ENCODE results near the gene NTNG1.
A peak's percentile ranks its signal among the peaks of the same experiment; 100 is the strongest.

The NTNG1 gene

DNA sequence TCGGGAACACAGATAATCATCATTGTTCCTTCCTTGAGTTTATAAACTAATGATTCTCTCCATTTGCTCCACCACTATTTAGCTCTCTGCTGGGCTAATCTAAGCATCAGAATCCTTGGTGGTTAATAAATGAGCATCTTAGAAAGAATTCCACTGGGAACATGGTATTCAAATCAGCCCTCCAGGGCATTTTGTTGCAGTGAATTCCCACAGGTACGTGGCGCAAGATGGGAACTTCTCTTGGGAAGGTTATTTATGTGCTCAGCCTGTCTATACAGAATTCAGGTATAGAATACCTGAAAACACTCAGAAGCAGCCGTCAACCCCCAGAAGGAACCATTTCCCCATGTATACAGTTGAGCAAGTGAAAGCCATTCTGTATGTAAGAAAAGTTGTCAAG lies 131.5 kb downstream of the NTNG1 start:
- ChIA-PET POLR2A (ENCODE audit: low non-redundant PET) (no interaction called here), CTCF (interaction anchor here (1.3 kb wide), 1 partner anchor 38 kb away, joined by 3 read pairs; no protein-coding TSS in a partner anchor)
- H3K27ac ChIP-seq: no peak overlapping the region
- no peak for DNase-seq (ENCODE audit: low spot score)
- no peak for TF ChIP-seq CTCF (conservative IDR thresholded peaks at IDR 0.05; ENCODE audit: low read depth)

GRCh38 chr1:107273515-107273914 lies 132.7 kb downstream of the NTNG1 start:
- no peak overlapping the region for H3K27ac ChIP-seq
- no peak for TF ChIP-seq CTCF (conservative IDR thresholded peaks at IDR 0.05; ENCODE audit: low read depth)
- POLR2A ChIA-PET (ENCODE audit: low non-redundant PET): no interaction called here
- CTCF ChIA-PET: no interaction called here
- DNase-seq (ENCODE audit: low spot score): no peak

DNA sequence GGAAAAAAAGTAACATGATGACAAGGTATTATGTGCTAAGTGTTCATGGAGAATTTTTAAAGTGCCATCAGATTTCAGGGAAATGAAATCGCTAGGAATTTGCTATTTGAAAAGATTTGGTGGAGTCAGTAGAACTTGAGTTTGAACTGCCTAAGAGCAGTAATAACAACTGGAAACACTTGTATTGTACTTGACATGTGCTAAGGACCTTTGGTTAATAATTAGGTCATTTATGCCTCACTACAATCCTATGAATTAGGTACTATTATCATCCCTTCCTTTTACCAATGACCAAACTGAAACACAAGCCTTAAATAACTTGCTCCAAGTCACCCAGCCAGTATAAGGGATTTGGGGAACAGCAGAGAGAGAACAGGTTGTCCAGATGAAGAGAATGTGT lies 133.4 kb downstream of the NTNG1 start:
- H3K27ac ChIP-seq: no peak overlapping the region
- ChIA-PET POLR2A (ENCODE audit: low non-redundant PET) (no interaction called here), CTCF (no interaction called here)
- no peak for DNase-seq (ENCODE audit: low spot score)
- no peak for TF ChIP-seq CTCF (conservative IDR thresholded peaks at IDR 0.05; ENCODE audit: low read depth)

DNA sequence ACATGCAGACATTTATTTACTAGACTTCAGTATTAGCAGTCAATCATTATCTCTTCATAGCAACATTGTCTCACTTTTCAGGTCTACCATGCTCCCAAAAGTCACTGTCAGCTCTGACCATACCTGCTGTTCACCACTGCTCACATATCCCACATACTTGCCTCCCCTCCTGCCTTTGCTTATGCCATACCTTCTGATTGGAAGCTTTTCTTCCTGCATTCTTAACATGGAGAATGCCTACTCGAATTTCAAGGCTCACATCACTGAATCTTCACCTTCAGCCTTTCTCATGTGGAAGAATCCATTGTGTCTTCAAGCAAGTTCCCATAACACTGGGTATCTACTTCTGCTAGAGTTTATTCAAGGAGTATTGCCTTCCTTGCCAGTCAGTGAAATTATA lies 135.4 kb downstream of the NTNG1 start:
- ChIA-PET CTCF (interaction anchor here (1.0 kb wide), 1 partner anchor 474 kb away, joined by 3 read pairs; no protein-coding TSS in a partner anchor), POLR2A (ENCODE audit: low non-redundant PET) (no interaction called here)
- no peak for DNase-seq (ENCODE audit: low spot score)
- no peak for TF ChIP-seq CTCF (conservative IDR thresholded peaks at IDR 0.05; ENCODE audit: low read depth)
- H3K27ac ChIP-seq: no peak overlapping the region

- ChIA-PET CTCF (interaction anchor here (0.6 to 1.0 kb wide), 5 partner anchors 13 to 600 kb away, joined by 3 to 8 read pairs (median 4); no protein-coding TSS in a partner anchor), POLR2A (ENCODE audit: low non-redundant PET) (no interaction called here)
- H3K27ac ChIP-seq: no peak overlapping the region
- no peak for DNase-seq (ENCODE audit: low spot score)
- TF ChIP-seq CTCF (conservative IDR thresholded peaks at IDR 0.05; ENCODE audit: low read depth): peak; percentile 26; the same call in 1 of the 2 replicates
Measured at GRCh38 chr1:107277022-107277421, 136.2 kb downstream of the NTNG1 start.

- no peak for TF ChIP-seq CTCF (conservative IDR thresholded peaks at IDR 0.05; ENCODE audit: low read depth)
- POLR2A ChIA-PET (ENCODE audit: low non-redundant PET): no interaction called here
Measured at GRCh38 chr1:107286125-107286524, 145.3 kb downstream of the NTNG1 start.

DNA sequence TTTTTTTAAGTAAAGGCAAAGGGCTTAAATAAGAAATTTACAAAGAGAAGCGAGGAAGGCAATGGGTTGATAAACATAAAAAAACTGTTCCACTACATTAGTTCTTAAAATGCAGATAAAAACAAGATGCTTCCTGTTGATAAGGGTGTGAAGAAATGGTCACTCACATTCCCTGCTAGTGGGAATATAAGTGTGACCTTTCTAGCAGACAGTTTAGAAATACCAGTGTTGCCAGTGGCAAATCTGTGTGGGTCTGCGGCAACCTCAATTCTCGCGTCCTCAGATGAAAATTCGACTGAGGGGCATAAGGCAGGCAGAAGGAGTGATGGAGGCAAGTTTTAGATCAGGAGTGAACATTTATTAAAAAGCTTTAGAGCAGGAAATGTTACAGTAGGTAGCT lies 151.1 kb downstream of the NTNG1 start:
- no peak for DNase-seq (ENCODE audit: low spot score)
- no peak for TF ChIP-seq CTCF (conservative IDR thresholded peaks at IDR 0.05; ENCODE audit: low read depth)
- CTCF ChIA-PET: no interaction called here
- POLR2A ChIA-PET (ENCODE audit: low non-redundant PET): no interaction called here
- H3K27ac ChIP-seq: no peak overlapping the region

More at GRCh38 chr1:107286125-107286524, 145.3 kb downstream of the NTNG1 start:
- CTCF ChIA-PET: no interaction called here
- no peak overlapping the region for H3K27ac ChIP-seq
- no peak for DNase-seq (ENCODE audit: low spot score)
